Measurements from ENCODE around the gene TNS2. TPM values are rescaled to one million over a fixed set of nuclear protein-coding genes. Genes with fewer than 3 reads are reported as not detected.

Gene TNS2
- total RNA-seq, 1 donor from 2014 or later = 56.2 TPM

- DNase-seq = no peak
Observed at GRCh38 chr12:53056901-53057300, 7.0 kb downstream of the TNS2 start.

GRCh38 chr12:53057816-53058500 is 8.1 kb downstream of the TNS2 start:
- DNase-seq = no peak

GRCh38 chr12:53058674-53059433 is 9.0 kb downstream of the TNS2 start:
- no peak for DNase-seq

- no peak for DNase-seq
Observed at GRCh38 chr12:53059434-53060063, 9.7 kb downstream of the TNS2 start.

GRCh38 chr12:53060064-53060720 is 10.3 kb downstream of the TNS2 start:
- DNase-seq = no peak

- peak; percentile 30 for DNase-seq
Observed at GRCh38 chr12:53060721-53061276, 10.9 kb downstream of the TNS2 start.

- peak; percentile 26 for DNase-seq
Observed at GRCh38 chr12:53061404-53062010, 11.6 kb downstream of the TNS2 start.

GRCh38 chr12:53062011-53062961 is 12.4 kb downstream of the TNS2 start:
- DNase-seq = no peak

GRCh38 chr12:53062977-53063707 is 13.3 kb downstream of the TNS2 start:
- DNase-seq = no peak

GRCh38 chr12:53063708-53064612 is 14.1 kb downstream of the TNS2 start:
- no peak for DNase-seq

- no peak for DNase-seq
Observed at GRCh38 chr12:53064613-53065436, 15.0 kb downstream of the TNS2 start.

GRCh38 chr12:53065470-53065869 is 15.6 kb downstream of the TNS2 start:
- no peak for DNase-seq

- DNase-seq = peak; percentile 90
Observed at GRCh38 chr12:53065975-53066931, 16.4 kb downstream of the TNS2 start.

- no peak for DNase-seq
Observed at GRCh38 chr12:53067074-53067992, 17.5 kb downstream of the TNS2 start.

- DNase-seq = no peak
Observed at GRCh38 chr12:53067993-53068770, 18.3 kb downstream of the TNS2 start.
